WTC11 (cell line): ENCODE data around the gene DPF1.

Source experiments
- ARID4B ChIP-seq: sonication (generic); formaldehyde crosslinking; IDR thresholded peaks from 2 replicates; pipeline ENCODE4 v1.8.0; 2023; ENCODE audit warnings: missing genetic modification reagents, mild to moderate bottlenecking, borderline replicate concordance
- ATF6 ChIP-seq: sonication (generic); formaldehyde crosslinking; IDR thresholded peaks from 2 replicates; pipeline ENCODE4 v1.8.1; 2023; ENCODE audit warnings: mild to moderate bottlenecking, missing genetic modification reagents
- CTCF ChIP-seq: fragments of 200-600 bp; IDR thresholded peaks from 2 replicates; pipeline ENCODE4 v1.8.0; 2022; ENCODE audit warnings: antibody characterized with exemption
- JUN ChIP-seq: sonication (generic); formaldehyde crosslinking; IDR thresholded peaks from 2 replicates; pipeline ENCODE4 v1.8.0; 2023; ENCODE audit warnings: mild to moderate bottlenecking, missing genetic modification reagents
- MAX ChIP-seq: sonication (generic); formaldehyde crosslinking; IDR thresholded peaks from 2 replicates; pipeline ENCODE4 v1.8.0; 2022; ENCODE audit warnings: mild to moderate bottlenecking, missing genetic modification reagents
- MLX ChIP-seq: sonication (generic); formaldehyde crosslinking; IDR thresholded peaks from 2 replicates; pipeline ENCODE4 v1.8.1; 2023; ENCODE audit warnings: mild to moderate bottlenecking, missing genetic modification reagents, moderate library complexity
- SMAD4 ChIP-seq: sonication (generic); formaldehyde crosslinking; IDR thresholded peaks from 2 replicates; pipeline ENCODE4 v1.8.0; 2022; ENCODE audit warnings: mild to moderate bottlenecking, missing genetic modification reagents
- ZNF263 ChIP-seq: sonication (generic); formaldehyde crosslinking; IDR thresholded peaks from 2 replicates; pipeline ENCODE4 v1.8.1; 2022; ENCODE audit warnings: low read depth, mild to moderate bottlenecking, moderate library complexity, missing genetic modification reagents

GRCh38 chr19:38190793-38191192, 33.2 kb downstream of the DPF1 start:
- TF ChIP-seq CTCF (no peak), MAX (CRISPR knock-in tag) (no peak), ARID4B (CRISPR knock-in tag) (no peak), ATF6 (CRISPR knock-in tag) (no peak), JUN (CRISPR knock-in tag) (no peak), SMAD4 (CRISPR knock-in tag) (no peak), MLX (CRISPR knock-in tag) (no peak), ZNF263 (CRISPR knock-in tag) (no peak)
